ENCODE measurements around the gene CTNNAL1. TPM values are rescaled to one million over a fixed set of nuclear protein-coding genes. Genes with fewer than 3 reads are reported as not detected.

The CTNNAL1 gene
- total and polyA plus RNA-seq, 12 donors = 182 to 817 (median 380) TPM

GRCh38 chr9:109039539-109039938 lies 26.2 kb upstream of the CTNNAL1 start:
- H3K27me3 ChIP-seq = no peaks in the 10 kb centered on the region
- peak overlapping the region in 2 of 5 donors; percentile 1 to 35 for H3K27ac ChIP-seq
- no peaks in the 10 kb centered on the region for H3K36me3 ChIP-seq (replicated peaks in 1 of 2)
- H3K4me3 ChIP-seq = no peak overlapping the region
- no peaks in the 10 kb centered on the region for H3K9me3 ChIP-seq (replicated peaks in 1 of 3)
- intact Hi-C loops (cut with DNase I) = no loop called here
- H3K4me1 ChIP-seq (replicated peaks in 1 of 2) = peaks cover 11 to 48% of the 10 kb centered on the region in 2 donors
- WGBS, 4 donors = 82 to 93% (median 87%) methylated on average over 4 of the region's 4 CpGs
- no peak for DNase-seq
- TF ChIP-seq, protein P1, sequence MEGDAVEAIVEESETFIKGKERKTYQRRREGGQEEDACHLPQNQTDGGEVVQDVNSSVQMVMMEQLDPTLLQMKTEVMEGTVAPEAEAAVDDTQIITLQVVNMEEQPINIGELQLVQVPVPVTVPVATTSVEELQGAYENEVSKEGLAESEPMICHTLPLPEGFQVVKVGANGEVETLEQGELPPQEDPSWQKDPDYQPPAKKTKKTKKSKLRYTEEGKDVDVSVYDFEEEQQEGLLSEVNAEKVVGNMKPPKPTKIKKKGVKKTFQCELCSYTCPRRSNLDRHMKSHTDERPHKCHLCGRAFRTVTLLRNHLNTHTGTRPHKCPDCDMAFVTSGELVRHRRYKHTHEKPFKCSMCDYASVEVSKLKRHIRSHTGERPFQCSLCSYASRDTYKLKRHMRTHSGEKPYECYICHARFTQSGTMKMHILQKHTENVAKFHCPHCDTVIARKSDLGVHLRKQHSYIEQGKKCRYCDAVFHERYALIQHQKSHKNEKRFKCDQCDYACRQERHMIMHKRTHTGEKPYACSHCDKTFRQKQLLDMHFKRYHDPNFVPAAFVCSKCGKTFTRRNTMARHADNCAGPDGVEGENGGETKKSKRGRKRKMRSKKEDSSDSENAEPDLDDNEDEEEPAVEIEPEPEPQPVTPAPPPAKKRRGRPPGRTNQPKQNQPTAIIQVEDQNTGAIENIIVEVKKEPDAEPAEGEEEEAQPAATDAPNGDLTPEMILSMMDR (IDR thresholded peaks at IDR 0.05) = no peak
- no peak for TF ChIP-seq POLR2A (IDR thresholded peaks at IDR 0.05)

DNA sequence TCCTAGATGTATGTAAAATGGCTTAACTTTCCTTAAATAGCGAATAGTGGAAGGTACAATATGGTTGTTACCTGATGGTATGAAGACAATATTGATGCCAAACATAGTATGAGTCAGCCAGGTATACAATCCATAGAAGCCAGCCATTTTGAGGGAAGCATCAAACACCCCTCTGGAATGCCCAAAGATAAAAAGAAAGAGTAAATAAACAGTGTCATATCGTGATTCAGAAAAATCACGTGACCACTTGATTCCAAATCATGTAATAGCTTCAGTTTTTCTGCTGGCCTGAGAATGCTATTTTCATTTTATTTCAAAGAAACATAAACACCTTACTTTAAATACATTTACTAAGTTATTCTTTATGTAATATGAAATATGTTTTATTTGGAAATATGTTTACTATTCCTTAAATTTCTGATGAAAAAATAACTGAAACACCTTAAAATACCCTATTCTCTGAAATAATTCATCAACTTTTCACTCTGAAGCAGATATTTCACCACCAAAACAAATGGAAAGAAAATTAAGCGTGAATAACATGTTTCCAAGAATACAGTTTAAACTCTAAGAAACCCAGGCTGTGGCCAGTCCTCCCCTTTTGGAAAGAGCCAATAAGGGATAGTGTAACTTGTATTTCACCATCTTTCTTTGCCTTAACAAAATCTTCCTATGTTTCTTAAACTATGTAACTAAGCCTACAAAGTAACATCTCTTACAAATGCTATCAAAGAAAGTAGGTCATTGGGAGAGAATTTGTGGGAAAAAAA lies 24.8 kb upstream of the CTNNAL1 start:
- no peaks in the 10 kb centered on the region for H3K9me3 ChIP-seq (replicated peaks in 1 of 3)
- H3K36me3 ChIP-seq (replicated peaks in 1 of 2) = peaks cover 0 to 6% of the 10 kb centered on the region in 2 donors
- H3K27ac ChIP-seq = peak overlapping the region in 3 of 5 donors; percentile 32 to 56 (median 48)
- no peaks in the 10 kb centered on the region for H3K27me3 ChIP-seq
- intact Hi-C loops (cut with DNase I) = no loop called here
- TF ChIP-seq POLR2A (IDR thresholded peaks at IDR 0.05) = no peak
- TF ChIP-seq, protein P1 (IDR thresholded peaks at IDR 0.05) = no peak
- H3K4me1 ChIP-seq (replicated peaks in 1 of 2) = peaks cover 11 to 59% of the 10 kb centered on the region in 2 donors
- WGBS, 4 donors = 46 to 78% (median 75%) methylated on average over 4 of the region's 4 CpGs
- H3K4me3 ChIP-seq = no peak overlapping the region
- no peak for DNase-seq

- Histone ChIP-seq H3K36me3 (replicated peaks in 1 of 2) (peaks cover 0 to 15% of the 10 kb centered on the region in 2 donors), H3K4me1 (replicated peaks in 1 of 2) (peaks cover 11 to 59% of the 10 kb centered on the region in 2 donors), H3K27me3 (no peaks in the 10 kb centered on the region), H3K27ac (peak overlapping the region in 4 of 5 donors; percentile 25 to 73 (median 48)), H3K9me3 (replicated peaks in 1 of 3) (no peaks in the 10 kb centered on the region), H3K4me3 (no peak overlapping the region)
- TF ChIP-seq POLR2A (IDR thresholded peaks at IDR 0.05) = no peak
- TF ChIP-seq, protein P1 (IDR thresholded peaks at IDR 0.05) = no peak
- 65 to 77% (median 75%) methylated on average over 6 of the region's 6 CpGs for WGBS, 4 donors
- intact Hi-C loops (cut with DNase I) = no loop called here
- DNase-seq = no peak
Observed at GRCh38 chr9:109036744-109037680, 23.7 kb upstream of the CTNNAL1 start.
